SHP77 treated with DMSO at 0.1 percent for 48 hours (cell line): ENCODE data around the gene DYNC1LI2.

ENCODE experiments used
- DNase-seq: peaks from one replicate; lab custom pipeline; 2025; lab: John Stamatoyannopoulos, UW

The DYNC1LI2 gene

GRCh38 chr16:66740010-66740409 lies 11.4 kb downstream of the DYNC1LI2 start:
- peak; percentile 31 for DNase-seq

- no peak for DNase-seq
Measured at GRCh38 chr16:66735891-66736290, 15.5 kb downstream of the DYNC1LI2 start.

- DNase-seq, result no peak
Measured at GRCh38 chr16:66731101-66731500, 20.3 kb downstream of the DYNC1LI2 start.

GRCh38 chr16:66728804-66729203 lies 22.6 kb downstream of the DYNC1LI2 start:
- no peak for DNase-seq

DNA sequence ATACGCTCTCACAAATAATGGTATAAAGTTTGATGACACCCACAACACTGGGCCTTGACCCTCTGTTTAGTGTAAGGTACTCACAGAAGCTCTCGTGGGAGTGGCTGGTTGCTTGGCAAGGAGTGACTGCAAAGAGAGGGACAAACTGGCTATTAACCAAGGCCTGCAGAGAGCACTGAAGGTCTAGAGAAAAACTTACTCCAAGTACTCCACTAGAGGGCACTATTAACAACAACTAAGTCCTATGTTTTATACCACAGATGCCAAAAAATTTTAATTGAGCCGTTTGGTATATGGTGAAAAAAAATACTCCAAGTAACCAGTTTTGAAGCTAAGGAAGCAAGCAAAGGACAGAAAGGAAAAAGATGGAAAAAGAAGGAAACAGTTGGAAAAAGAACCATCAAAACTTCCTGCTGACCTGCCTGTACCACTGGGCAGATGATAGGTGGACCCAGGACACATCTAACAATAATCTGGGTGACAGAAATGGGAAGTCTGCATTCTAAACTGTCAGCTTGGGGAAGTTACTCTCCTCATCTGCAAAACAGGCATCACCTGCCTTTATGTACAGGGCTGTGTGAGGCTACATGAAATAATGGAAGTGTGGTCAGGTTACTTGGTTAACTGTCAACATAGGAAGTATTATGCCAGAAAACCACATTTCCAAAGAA lies 23.2 kb downstream of the DYNC1LI2 start:
- peak; percentile 24 for DNase-seq

GRCh38 chr16:66720766-66721165 lies 30.6 kb downstream of the DYNC1LI2 start:
- DNase-seq, result no peak

GRCh38 chr16:66719246-66719645 lies 32.2 kb downstream of the DYNC1LI2 start:
- DNase-seq, result no peak

DNA sequence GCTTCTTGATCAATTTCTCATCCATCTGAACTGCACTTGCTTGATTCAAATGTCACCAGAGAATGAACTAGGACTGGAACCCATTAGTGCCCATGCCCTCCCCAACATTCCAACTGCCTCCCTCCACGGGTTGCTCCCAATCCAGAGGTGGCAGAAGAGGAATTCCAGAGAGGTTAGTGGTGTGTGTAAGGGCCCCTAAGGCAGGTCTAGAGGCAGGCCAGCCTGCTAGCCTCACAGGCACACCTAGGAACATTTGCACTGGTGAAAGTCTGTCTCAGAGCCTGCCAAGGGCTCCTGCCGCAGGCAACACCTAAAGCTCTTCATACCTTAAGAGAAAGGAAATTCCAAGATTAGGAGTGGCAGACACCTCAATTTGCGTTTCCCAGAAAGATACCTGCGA lies 33.6 kb downstream of the DYNC1LI2 start:
- no peak for DNase-seq

DNA sequence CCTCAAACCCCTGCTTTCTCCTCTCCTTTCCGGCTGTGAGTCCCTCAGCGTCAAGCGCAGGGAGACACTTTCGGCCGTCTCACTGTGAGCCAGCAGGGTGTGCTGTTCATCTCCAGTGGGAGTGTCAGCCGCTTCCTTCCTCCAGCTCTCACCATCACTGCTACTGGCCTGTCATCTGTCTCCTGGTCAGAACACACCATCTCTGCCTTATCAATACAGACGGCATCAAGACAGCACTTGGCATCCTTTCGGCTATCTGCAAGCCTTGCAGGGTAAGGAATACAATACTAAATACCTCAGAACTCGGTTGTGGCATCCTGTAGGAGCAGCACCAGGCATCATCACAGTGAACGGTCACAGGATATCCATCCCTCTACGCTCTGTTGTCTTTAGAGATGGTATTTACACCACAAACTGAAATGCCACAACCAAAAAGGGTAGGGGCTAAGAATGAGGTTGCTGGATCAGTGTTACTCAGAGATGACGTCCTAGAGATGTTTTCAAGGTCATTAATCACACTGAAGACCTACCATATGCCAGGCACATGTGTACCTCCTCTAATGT lies 34.2 kb downstream of the DYNC1LI2 start:
- peak; percentile 37 for DNase-seq

DNA sequence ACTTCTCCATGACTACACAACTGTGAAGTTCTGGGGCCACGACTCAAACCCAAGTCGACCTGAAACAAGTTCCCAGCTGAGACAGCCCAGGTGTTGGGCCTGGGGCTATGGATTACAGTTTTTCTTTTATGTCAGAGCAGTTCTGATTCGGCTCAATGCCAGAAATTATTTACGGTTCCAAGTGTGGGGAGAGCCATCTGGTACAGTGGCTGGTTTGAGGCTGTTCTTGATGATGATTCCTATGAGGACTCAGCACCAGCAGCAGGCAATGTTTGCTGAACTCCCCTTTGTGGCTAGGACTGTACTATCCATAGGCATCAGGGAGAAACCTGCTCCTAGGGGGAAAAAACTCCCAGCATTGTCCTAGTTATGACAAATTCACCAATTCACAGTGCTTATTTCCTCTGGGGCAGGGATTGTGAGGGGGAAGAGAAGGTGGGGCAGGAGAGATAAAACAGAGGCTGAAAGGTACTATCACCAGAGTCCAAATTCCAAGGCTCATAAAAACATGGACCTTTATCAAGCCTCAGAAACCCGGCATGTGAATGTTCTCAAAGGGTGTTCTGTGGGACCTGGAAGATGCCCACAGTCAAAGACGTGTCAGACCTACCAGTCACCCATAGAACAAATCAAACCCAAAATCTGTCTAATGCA lies 36.6 kb downstream of the DYNC1LI2 start:
- DNase-seq, result no peak

- no peak for DNase-seq
Measured at GRCh38 chr16:66714062-66714461, 37.3 kb downstream of the DYNC1LI2 start.

DNA sequence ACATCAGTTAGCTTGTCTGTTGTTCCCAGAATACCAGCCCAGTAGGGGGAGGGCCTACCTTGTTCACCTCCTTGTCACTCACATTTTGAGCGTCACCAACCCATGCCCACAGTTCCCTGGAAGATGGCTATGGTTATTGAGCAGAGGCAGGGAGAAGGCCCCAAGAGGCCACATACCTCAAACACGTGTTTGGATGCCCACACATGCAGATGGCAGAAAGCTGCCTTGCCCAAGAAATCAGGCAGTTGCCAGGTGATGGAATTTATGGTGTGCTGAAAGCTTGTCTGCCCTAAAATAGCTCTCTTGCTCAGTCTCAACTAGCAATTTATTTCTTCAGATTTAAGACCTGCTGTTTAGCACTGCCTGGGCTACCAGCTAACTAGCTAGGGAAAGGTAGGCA lies 38.3 kb downstream of the DYNC1LI2 start:
- DNase-seq, result no peak

GRCh38 chr16:66712512-66712911 lies 38.9 kb downstream of the DYNC1LI2 start:
- no peak for DNase-seq

- no peak for DNase-seq
Measured at GRCh38 chr16:66711581-66711980, 39.8 kb downstream of the DYNC1LI2 start.

DNA sequence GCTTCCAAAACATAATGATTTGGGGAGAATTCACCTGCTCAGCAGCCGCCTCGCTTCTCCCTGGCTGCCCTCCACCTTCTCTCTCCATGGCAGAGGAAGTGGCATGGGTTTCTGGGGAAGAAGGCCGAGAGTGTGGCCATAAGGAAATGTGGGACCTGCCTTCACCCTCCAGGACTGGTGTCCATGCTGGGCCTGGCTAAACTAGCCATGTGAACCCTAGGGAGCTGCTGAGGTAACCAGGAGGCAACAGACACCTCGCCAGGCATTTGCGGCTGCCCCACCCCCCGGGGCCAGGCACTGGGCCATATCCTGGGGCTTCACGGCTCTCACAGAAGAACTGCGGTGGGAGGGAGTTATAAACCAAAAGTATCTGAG lies 44.9 kb downstream of the DYNC1LI2 start:
- DNase-seq, result no peak

DNA sequence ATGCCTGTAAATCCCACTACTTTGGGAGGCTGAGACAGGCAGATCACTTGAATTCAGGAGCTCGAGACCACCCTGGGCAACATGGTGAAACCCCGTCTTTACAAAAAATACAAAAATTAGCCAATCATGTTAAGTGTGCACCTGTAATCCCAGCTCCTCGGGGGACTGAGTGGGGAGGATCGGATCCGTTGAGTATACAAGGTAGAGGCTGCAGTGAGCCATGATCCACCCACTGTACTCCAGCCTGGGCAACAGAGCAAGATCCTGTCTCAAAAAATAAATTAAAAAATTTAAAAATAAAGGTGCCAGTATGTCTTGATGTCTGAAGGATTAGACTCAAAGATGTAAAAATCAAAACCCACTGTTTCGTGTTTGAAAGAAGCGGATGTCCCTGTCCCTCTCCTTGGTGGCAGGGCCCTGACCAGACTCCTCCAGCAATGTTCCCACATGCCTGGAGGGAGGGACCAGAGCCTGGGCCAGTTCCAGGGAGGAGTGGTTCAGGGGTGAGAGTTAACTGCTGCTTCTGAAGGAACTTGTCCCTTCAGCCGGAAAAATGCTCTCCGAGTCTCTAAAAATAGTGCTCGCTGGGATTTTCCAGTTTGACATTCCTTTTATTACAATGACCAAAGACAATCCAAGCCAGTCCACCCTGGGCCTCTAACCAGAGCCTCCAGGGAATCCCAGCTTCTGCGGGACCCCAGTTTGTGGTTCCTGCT lies 45.5 kb downstream of the DYNC1LI2 start:
- no peak for DNase-seq

DNA sequence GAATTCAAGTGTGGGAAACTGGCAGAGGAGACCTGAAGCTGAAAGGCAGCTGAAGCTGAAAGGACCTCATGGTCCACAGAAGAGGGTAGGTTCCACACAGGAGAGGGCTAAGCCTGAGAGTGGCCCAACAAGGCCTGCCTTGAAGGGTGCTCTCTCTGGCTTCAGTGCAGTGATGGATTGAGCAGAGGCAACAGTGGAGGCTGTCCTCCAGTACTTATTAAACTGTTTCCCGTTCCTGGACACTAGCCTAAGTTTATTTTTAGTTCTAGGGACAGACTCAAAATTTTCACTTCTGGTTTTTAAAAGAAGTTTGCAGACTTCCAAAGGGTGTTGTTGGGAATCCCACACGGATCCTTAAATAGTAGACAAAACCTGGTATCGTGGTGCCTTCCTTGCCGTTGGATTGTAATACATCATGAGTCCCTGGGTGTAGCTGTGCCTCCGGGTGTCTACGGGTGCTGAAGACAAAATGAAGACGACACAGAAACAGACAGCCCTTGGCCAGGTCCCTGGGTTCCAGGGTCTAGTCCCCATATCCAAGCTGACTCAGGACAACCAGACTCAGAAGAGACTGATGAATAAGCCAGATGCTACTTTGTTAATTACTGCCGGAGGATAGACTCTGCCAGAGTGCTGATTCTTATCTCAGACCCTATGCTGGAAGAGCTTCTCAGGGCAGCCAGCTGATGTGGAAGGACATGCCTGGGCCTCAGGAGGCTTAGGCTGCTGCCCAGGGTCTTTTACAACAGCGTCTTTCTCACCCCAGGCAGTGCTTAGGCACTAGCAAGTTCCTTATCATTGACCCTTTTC lies 47.8 kb downstream of the DYNC1LI2 start:
- DNase-seq, result no peak

DNA sequence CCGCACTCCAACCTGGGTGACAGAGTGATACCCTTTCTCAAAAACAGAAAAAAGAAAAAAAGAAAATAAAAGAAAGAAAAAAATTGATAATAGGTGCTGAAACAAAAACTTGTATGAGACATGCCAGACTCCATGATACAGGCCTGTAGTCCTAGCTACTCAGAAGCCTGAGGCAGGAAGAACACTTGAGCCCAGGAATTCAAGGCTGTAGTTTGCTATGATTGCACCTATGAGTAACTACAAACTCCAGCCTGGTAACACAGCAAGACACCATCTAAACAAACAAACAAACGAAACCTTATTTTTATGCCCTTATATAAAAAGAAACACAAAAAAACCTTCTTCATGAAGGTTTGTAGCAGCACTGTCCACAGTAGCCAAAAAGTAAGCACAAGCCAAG lies 49.9 kb downstream of the DYNC1LI2 start:
- no peak for DNase-seq

GRCh38 chr16:66701026-66701425 lies 50.4 kb downstream of the DYNC1LI2 start:
- DNase-seq, result no peak

DNA sequence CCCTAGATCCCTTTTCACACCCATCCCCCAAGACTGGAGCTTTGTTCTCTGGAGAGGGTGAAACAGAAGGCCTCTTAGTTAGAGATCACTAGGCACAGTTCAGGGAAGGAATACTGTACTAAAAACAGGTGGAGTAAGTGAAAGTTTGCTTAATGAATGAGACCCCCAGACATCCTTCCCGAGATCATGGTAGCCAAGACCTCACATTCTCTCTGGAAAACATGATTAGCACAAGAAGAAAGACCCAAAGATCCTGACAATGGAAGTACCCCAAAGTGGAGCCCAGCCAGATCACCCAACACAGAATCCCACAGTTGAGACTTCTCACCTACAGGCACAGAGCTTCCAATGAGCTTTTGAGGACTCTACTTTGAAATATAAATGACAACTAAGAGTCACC lies 51.5 kb downstream of the DYNC1LI2 start:
- no peak for DNase-seq

GRCh38 chr16:66698046-66698445 lies 53.4 kb downstream of the DYNC1LI2 start:
- no peak for DNase-seq
